Brain microvascular endothelial cell (primary cell): ENCODE measurements around the gene PCDHGA12.
A peak's percentile ranks its signal among the peaks of the same experiment; 100 is the strongest.
"Not testable (repeated sequence)": the region's sequence is repeated elsewhere in the genome, so short reads cannot be mapped to it uniquely, and the experiment has no call there.

ENCODE experiments used
- DNase-seq: peaks from one replicate; pipeline ENCODE4 v3.0.0-alpha.2; 2020
- H3K27ac ChIP-seq: fragments of 250-450 bp; sonication (Bioruptor Pico); 2 replicates; pipeline ENCODE4 v1.5.1; 2020; ENCODE audit warnings: mild to moderate bottlenecking, moderate library complexity
- H3K27me3 ChIP-seq: fragments of 250-450 bp; sonication (Bioruptor Pico); replicated peaks from 2 replicates; pipeline ENCODE4 v1.5.1; 2020; ENCODE audit warnings: mild to moderate bottlenecking
- H3K36me3 ChIP-seq: fragments of 250-450 bp; sonication (Bioruptor Pico); replicated peaks from 2 replicates; pipeline ENCODE4 v1.5.1; 2020; ENCODE audit warnings: mild to moderate bottlenecking
- H3K4me3 ChIP-seq: 2 replicates; pipeline ENCODE4 v1.5.1; 2011; ENCODE audit warnings: low read depth, mild to moderate bottlenecking, control low read depth, low read length, moderate library complexity
- CTCF ChIP-seq: IDR thresholded peaks from 2 replicates; pipeline ENCODE4 v1.5.1; 2011; ENCODE audit warnings: low read depth, mild to moderate bottlenecking, moderate library complexity, low read length, control low read depth, inconsistent platforms; ENCODE audit errors: missing control alignments
- in situ Hi-C: cut with HindIII; loops from 2 replicates; pipeline ENCODE4 v1.10.0; 2017; ENCODE audit warnings: low sequenced_read_pairs, low pct_ligation_motif_present

The PCDHGA12 gene

GRCh38 chr5:141430332-141431113 is at the start of gene PCDHGA12:
Gene PCDHGA12 (plus strand): TSS chr5:141430507. CDS start chr5:141430760, 253 bp downstream.
- H3K27ac ChIP-seq = peak within 1 kb of the TSS; percentile 15
- in situ Hi-C loops = no loop called here
- DNase-seq = peak; percentile 87
- H3K27me3 ChIP-seq = no peaks in the 10 kb centered on the region
- H3K36me3 ChIP-seq = no peaks in the 10 kb centered on the region
- peak; percentile 76 for TF ChIP-seq CTCF
- peak within 1 kb of the TSS; percentile 55 for H3K4me3 ChIP-seq

GRCh38 chr5:141382469-141383294 is 47.6 kb upstream of the PCDHGA12 start, which contains the start of gene PCDHGA7:
Gene PCDHGA7 (plus strand): TSS chr5:141382742. CDS start chr5:141382900, 158 bp downstream.
- peak within 1 kb of the TSS; percentile 58 for H3K4me3 ChIP-seq
- DNase-seq = peak; percentile 32
- in situ Hi-C loops = no loop called here
- H3K27ac ChIP-seq = no peak within 1 kb of the TSS
- no peaks in the 10 kb centered on the region for H3K36me3 ChIP-seq
- H3K27me3 ChIP-seq = no peaks in the 10 kb centered on the region
- peak; percentile 58 for TF ChIP-seq CTCF

GRCh38 chr5:141383345-141383744 is 47.0 kb upstream of the PCDHGA12 start:
- H3K4me3 ChIP-seq = no peak overlapping the region
- TF ChIP-seq CTCF = no peak
- H3K27ac ChIP-seq = no peak overlapping the region
- in situ Hi-C loops = no loop called here
- no peaks in the 10 kb centered on the region for H3K27me3 ChIP-seq
- no peak for DNase-seq
- H3K36me3 ChIP-seq = no peaks in the 10 kb centered on the region

GRCh38 chr5:141384471-141385267 is 45.6 kb upstream of the PCDHGA12 start:
- in situ Hi-C loops = no loop called here
- no peak for TF ChIP-seq CTCF
- no peak for DNase-seq
- Histone ChIP-seq H3K4me3 (no peak overlapping the region), H3K36me3 (no peaks in the 10 kb centered on the region), H3K27ac (no peak overlapping the region), H3K27me3 (no peaks in the 10 kb centered on the region)

- H3K27me3 ChIP-seq, in situ Hi-C loops, H3K27ac ChIP-seq, H3K36me3 ChIP-seq: not testable (repeated sequence)
- peak within 1 kb of the TSS; percentile 30 for H3K4me3 ChIP-seq
- DNase-seq = peak; percentile 40
- TF ChIP-seq CTCF = peak; percentile 61
These were observed 42.6 kb upstream of the PCDHGA12 start, which contains the start of gene PCDHGB4 for GRCh38 chr5:141387557-141388311. Gene PCDHGB4 (plus strand): TSS chr5:141387698. CDS start chr5:141387885, 187 bp downstream.
